CD1c-positive myeloid dendritic cell (primary cell): ENCODE data around the gene TUBB1.
A peak's percentile ranks its signal among the peaks of the same experiment; 100 is the strongest.

Source experiments
- DNase-seq: peaks from one replicate; pipeline ENCODE4 v3.0.0-alpha.2; 2016; ENCODE audit errors: extremely low spot score

The TUBB1 gene

GRCh38 chr20:58989196-58989595 is 30.0 kb upstream of the TUBB1 start:
- no peak for DNase-seq

- no peak for DNase-seq
These were observed 28.4 kb upstream of the TUBB1 start for GRCh38 chr20:58990651-58991445.

GRCh38 chr20:58991715-58992114 is 27.5 kb upstream of the TUBB1 start:
- DNase-seq, result no peak

DNA sequence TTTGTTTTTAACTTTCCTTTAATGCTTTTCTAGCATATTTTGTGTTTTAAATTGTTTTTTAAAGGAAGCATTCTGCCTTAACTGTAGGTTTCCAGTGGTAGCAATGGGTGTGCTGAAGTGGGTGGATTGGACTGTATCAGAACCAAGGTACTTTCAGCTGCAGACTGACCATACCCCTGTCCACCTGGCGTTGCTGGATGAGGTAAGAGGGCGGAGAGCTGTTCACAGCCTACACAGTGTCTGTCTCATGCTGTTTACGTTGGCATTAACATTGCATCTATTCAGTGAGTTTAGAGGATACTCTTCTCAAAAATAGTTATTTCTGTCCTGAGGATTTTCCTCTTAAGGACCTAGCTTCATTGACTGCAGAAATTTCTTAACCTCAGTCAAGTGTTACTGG is 26.3 kb upstream of the TUBB1 start:
- DNase-seq, result no peak

DNA sequence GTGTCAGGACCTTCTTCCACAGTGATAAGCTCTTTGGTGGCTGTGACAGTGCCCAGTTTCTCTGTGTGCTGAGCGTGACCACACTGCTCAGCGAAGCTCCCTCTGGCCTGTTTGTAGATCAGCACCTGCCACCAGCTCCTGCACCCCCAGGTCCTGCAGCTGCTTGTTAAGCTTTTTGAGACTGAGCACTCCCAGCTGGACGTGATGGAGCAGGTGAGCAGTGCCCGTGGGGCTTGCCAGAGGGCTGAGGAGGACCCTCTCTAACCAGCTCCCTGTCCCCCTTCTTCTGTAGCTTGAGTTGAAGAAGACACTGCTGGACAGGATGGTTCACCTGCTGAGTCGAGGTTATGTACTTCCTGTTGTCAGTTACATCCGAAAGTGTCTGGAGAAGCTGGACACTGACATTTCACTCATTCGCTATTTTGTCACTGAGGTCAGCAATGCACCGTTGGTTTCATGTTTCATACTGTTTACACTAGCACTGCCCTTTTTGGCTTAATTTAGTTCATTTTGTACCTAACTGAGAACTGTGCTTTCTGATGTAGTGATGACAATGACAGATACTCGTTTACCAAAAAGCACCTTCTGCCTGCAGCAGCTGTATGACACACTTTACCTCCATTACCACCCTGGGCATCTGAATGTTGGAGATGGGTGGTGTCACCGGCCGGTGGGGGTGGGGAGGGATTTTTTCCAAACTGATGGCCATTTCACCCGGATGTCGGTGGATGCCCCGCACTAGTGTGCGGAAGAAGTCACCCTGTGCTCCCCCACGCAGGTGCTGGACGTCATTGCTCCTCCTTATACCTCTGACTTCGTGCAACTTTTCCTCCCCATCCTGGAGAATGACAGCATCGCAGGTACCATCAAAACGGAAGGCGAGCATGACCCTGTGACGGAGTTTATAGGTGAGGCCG is 25.6 kb upstream of the TUBB1 start:
- no peak for DNase-seq

GRCh38 chr20:58994390-58995159 is 24.7 kb upstream of the TUBB1 start:
- no peak for DNase-seq

GRCh38 chr20:58995461-58996225 is 23.6 kb upstream of the TUBB1 start:
- no peak for DNase-seq

DNA sequence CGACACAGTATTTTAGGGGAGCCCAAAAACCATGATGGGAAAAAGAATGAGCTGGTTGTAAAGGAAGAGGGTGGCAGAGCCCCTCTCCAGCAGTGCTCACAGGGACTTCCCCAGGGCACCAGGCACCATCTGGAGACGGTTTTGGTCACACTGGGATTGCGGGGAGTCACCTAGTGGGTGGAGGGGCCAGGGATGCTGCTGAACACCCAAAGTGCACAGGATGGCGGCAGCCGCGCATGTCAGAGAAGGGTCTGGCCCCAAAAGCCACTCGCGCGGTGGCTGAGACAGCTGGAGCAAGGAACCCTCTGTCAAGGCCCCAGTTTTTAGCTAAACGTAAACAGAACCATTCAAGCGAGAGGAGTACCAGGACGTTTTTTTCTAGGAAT is 23.0 kb upstream of the TUBB1 start:
- no peak for DNase-seq

GRCh38 chr20:58997141-58997770 is 22.0 kb upstream of the TUBB1 start:
- DNase-seq, result no peak

- DNase-seq, result no peak
These were observed 20.6 kb upstream of the TUBB1 start for GRCh38 chr20:58998656-58999055.

- DNase-seq, result no peak
These were observed 18.9 kb upstream of the TUBB1 start for GRCh38 chr20:59000326-59000725.

DNA sequence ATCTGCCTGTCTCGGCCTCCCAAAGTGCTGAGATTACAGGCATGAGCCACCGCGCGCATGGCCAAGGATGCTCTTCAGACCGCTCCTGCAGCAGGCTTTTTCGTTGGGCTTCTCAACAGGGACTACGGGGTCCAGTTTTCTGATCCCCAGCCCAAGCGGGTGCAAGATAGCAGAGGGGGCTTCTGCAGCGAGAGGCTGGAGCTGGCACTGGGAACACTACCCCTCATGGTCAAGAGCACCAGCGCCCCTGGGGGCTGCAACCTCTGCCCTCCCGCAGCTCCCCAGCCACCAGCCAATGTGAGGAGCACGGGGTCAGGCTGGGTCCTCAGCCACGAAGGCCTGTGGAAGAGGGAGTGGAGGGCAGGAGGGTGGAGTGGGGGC is 18.2 kb upstream of the TUBB1 start:
- DNase-seq, result no peak

DNA sequence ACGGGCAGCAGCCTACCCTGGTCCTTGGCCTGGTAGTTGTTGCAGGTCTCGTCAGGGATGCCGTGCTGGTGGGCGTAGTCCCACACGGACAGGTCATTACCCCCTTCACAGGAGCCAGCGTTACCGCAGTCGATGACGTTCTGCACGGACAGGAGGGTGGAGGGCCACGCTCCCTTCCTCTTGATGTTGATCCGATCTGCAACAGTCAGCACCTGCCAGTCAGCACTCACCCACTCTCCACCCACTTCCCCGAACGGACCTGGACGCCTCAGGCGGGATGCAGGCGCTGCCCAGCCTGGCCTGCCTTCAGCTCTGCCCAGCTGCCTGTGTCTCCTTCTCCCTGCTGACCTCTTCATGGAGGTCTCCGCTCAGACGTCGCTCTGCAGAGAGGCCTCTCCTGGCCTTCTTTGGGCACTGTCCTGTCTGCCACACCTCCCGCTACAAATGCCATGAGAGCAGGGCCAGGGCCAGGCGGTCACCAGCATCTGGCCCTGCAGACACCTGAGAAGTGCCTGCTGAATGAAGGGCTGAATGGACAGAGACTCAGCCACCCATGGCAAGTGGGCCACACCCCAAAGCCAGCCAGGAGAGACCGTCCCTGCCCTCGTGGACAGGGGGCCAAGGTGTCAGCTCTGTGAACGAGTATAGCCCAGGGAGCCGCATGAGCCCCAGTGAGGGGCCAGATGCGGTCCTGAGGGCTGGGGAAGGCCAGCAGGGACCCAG is 17.6 kb upstream of the TUBB1 start:
- DNase-seq, result peak; percentile 14

GRCh38 chr20:59002388-59002787 is 16.8 kb upstream of the TUBB1 start:
- DNase-seq, result no peak

GRCh38 chr20:59002874-59003399 is 16.3 kb upstream of the TUBB1 start:
- DNase-seq, result no peak

DNA sequence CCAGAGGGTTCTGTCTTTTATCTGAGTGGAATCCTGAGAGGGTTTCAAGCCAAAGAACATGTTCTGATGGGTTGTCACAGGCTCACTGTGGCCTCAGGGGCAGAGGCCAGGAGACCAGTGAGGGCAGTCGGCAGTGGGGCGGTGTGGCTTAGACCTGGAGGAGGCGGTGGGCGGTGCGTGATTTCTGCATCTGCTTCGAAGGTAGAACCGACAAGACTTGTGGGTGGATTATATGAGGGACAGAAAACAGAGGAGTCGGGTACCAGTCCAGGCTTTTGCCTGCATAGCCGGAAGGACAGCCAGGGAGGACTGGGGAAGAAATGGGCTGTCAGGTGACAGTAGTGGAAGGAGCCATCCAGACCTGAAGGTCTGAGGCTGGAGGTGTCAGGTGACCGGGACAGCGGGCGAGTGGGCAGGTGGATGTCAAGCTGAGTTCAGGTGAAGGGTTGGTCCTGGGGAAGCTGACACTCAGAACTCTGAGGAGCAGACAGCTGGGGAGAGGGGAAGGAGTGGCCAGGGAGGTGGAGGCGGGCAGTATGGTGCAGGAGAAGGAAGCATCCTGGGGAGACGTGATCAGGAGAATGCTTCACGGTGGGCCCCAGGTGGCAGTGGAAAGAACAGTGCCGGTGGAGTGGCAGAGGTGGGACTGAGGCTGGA is 15.3 kb upstream of the TUBB1 start:
- no peak for DNase-seq

DNA sequence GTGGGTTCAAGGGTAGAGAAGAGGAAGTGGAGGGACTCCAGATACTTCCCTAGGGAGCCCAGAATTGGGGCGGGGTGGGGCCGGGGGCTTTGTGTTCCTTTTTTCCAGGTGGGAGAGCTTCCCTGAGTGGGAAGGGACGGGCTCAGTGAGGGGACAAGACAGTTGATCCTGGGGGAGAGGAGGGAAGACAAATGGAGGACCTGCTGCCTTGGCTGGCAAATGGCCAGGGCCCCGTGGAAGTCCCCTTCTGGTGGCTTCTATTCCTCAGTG is 14.8 kb upstream of the TUBB1 start:
- DNase-seq, result peak; percentile 94

DNA sequence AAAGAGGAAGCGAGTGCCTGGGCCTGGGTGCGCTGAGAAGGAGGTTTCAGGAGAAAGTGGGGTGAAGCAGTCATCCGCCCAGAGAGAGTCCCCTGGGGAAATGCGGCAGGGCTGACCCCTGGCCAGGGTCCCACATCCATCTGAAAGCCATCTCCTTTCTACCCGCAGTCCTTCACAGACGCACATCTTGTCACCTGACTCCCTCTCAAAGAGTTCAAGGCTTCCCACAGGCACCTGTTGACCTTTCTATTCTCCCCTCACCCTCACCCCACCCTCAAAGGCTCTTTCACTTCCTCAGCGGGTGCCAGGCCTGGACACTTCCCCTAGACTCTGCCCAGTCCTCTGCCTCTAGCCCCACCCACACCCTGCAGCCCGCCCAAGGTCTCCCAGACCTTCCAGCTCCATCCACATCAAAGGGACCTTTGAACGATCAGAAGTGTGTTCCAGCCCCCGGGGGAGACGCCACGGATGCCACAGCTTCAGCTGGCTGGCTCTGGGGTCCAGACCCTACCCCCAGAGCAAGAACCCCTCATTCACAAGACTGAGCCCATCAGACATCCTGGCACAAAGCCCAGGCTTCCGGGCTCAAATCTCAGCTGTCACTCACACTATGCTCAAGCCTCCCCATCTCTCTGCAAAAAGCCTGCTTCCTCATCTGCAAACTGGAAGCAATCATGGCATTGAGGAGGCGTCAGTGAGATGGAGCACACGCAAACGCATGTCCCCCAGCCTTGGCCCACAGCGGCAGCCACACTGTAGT is 14.3 kb upstream of the TUBB1 start:
- DNase-seq, result peak; percentile 92

DNA sequence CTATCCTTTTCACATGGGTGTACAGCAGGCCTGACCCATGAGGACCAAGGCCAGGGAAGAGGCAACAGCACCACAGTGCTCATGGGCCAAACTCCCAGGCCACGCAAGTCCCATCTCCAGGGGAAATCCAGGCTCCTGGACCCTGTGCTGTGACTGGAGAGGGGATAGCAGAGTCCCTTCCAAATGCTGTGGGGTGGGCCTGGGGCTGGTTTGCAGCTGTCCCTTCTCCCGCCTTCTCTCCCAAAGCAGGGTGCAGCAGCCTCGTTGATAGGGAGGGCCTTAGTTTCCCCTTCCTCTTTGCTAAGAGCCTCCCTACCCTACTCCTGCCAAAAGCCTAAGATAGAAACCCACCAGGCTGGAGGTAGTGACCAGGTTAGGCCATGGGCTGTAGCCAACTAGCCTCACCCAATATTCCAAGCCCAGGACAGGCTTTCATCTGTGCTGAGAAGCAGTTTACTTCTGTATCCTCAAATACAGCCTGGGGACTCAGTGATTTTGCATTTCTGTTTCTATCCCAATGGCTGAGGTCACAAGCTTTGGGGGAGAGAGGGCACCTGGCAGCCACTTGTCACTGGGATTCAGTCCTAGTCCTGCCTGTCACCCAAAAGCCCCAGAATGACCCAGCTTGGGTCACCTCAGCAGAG is 13.6 kb upstream of the TUBB1 start:
- DNase-seq, result peak; percentile 24
